ENCODE data around the gene RIMBP2.

RIMBP2 gene

GRCh38 chr12:130438243-130438620 is 277.9 kb downstream of the RIMBP2 start:
- no peak for DNase-seq (ENCODE audit: low spot score)

- no peak for DNase-seq (ENCODE audit: low spot score)
Observed at GRCh38 chr12:130437555-130438242, 278.4 kb downstream of the RIMBP2 start.

GRCh38 chr12:130436741-130437501 is 279.2 kb downstream of the RIMBP2 start:
- DNase-seq (ENCODE audit: low spot score) = no peak

GRCh38 chr12:130435826-130436225 is 280.3 kb downstream of the RIMBP2 start:
- no peak for DNase-seq (ENCODE audit: low spot score)

GRCh38 chr12:130435331-130435730 is 280.8 kb downstream of the RIMBP2 start:
- DNase-seq (ENCODE audit: low spot score) = no peak

- no peak for DNase-seq (ENCODE audit: low spot score)
Observed at GRCh38 chr12:130434560-130434959, 281.5 kb downstream of the RIMBP2 start.

GRCh38 chr12:130433834-130434233 is 282.3 kb downstream of the RIMBP2 start:
- DNase-seq (ENCODE audit: low spot score) = no peak

- no peak for DNase-seq (ENCODE audit: low spot score)
Observed at GRCh38 chr12:130433411-130433810, 282.7 kb downstream of the RIMBP2 start.

- DNase-seq (ENCODE audit: low spot score) = no peak
Observed at GRCh38 chr12:130431176-130431575, 284.9 kb downstream of the RIMBP2 start.

- DNase-seq (ENCODE audit: low spot score) = no peak
Observed at GRCh38 chr12:130429656-130430505, 286.2 kb downstream of the RIMBP2 start.

- no peak for DNase-seq (ENCODE audit: low spot score)
Observed at GRCh38 chr12:130428116-130428515, 288.0 kb downstream of the RIMBP2 start.

- DNase-seq (ENCODE audit: low spot score) = no peak
Observed at GRCh38 chr12:130427381-130427887, 288.7 kb downstream of the RIMBP2 start.

GRCh38 chr12:130425698-130426245 is 290.3 kb downstream of the RIMBP2 start:
- no peak for DNase-seq (ENCODE audit: low spot score)

GRCh38 chr12:130424858-130425697 is 291.0 kb downstream of the RIMBP2 start:
- no peak for DNase-seq (ENCODE audit: low spot score)

- DNase-seq (ENCODE audit: low spot score) = no peak
Observed at GRCh38 chr12:130423991-130424857, 291.9 kb downstream of the RIMBP2 start.

GRCh38 chr12:130423136-130423535 is 293.0 kb downstream of the RIMBP2 start:
- no peak for DNase-seq (ENCODE audit: low spot score)

GRCh38 chr12:130422676-130423075 is 293.4 kb downstream of the RIMBP2 start:
- no peak for DNase-seq (ENCODE audit: low spot score)

GRCh38 chr12:130421896-130422295 is 294.2 kb downstream of the RIMBP2 start:
- DNase-seq (ENCODE audit: low spot score) = no peak

GRCh38 chr12:130420071-130420470 is 296.0 kb downstream of the RIMBP2 start:
- DNase-seq (ENCODE audit: low spot score) = no peak

- DNase-seq (ENCODE audit: low spot score) = no peak
Observed at GRCh38 chr12:130419116-130419515, 297.0 kb downstream of the RIMBP2 start.

All from hepatic stellate cell (primary cell).